ENCODE data around the gene KIAA1671.

Gene KIAA1671

GRCh38 chr22:25120761-25121212 is 168.3 kb downstream of the KIAA1671 start:
- no peak for DNase-seq

GRCh38 chr22:25122136-25122764 is 169.7 kb downstream of the KIAA1671 start:
- DNase-seq, result no peak

GRCh38 chr22:25123677-25124076 is 171.2 kb downstream of the KIAA1671 start:
- no peak for DNase-seq

- DNase-seq, result no peak
Measured at GRCh38 chr22:25125693-25126357, 173.3 kb downstream of the KIAA1671 start.

GRCh38 chr22:25126510-25126909 is 174.0 kb downstream of the KIAA1671 start:
- DNase-seq, result no peak

GRCh38 chr22:25127318-25127717 is 174.8 kb downstream of the KIAA1671 start:
- DNase-seq, result no peak

- DNase-seq, result no peak
Measured at GRCh38 chr22:25130462-25130861, 177.9 kb downstream of the KIAA1671 start.

- DNase-seq, result no peak
Measured at GRCh38 chr22:25131198-25131887, 178.8 kb downstream of the KIAA1671 start.

GRCh38 chr22:25134028-25134427 is 181.5 kb downstream of the KIAA1671 start:
- DNase-seq, result no peak

GRCh38 chr22:25134451-25134850 is 181.9 kb downstream of the KIAA1671 start:
- no peak for DNase-seq

- no peak for DNase-seq
Measured at GRCh38 chr22:25136953-25137576, 184.5 kb downstream of the KIAA1671 start.

GRCh38 chr22:25137577-25138525 is 185.3 kb downstream of the KIAA1671 start:
- DNase-seq, result no peak

- no peak for DNase-seq
Measured at GRCh38 chr22:25139062-25139461, 186.5 kb downstream of the KIAA1671 start.

- DNase-seq, result no peak
Measured at GRCh38 chr22:25142102-25142501, 189.6 kb downstream of the KIAA1671 start.

GRCh38 chr22:25143156-25144076 is 190.9 kb downstream of the KIAA1671 start:
- no peak for DNase-seq

GRCh38 chr22:25144522-25144921 is 192.0 kb downstream of the KIAA1671 start:
- DNase-seq, result no peak

- DNase-seq, result no peak
Measured at GRCh38 chr22:25146307-25146706, 193.8 kb downstream of the KIAA1671 start.

GRCh38 chr22:25146906-25147641 is 194.6 kb downstream of the KIAA1671 start:
- no peak for DNase-seq

GRCh38 chr22:25147642-25147928 is 195.1 kb downstream of the KIAA1671 start:
- no peak for DNase-seq

GRCh38 chr22:25148149-25148691 is 195.7 kb downstream of the KIAA1671 start:
- DNase-seq, result no peak
